AG04449 (cell line): ENCODE measurements around the gene TMEM134.

ENCODE experiments used
- CTCF ChIA-PET: fragments of 350-600 bp; formaldehyde crosslinking; extraction: SDS; loops from one replicate; lab custom pipeline; 2021; ENCODE audit warnings: antibody characterized with exemption; lab: Yijun Ruan, JAX
- POLR2A ChIA-PET: fragments of 400-600, 350-600 bp; formaldehyde crosslinking; extraction: SDS; loops from one replicate; lab custom pipeline; 2020; ENCODE audit warnings: antibody characterized with exemption, inconsistent platforms; lab: Yijun Ruan, JAX
- DNase-seq: peaks from one replicate; pipeline ENCODE4 v3.0.0-alpha.2; 2010; ENCODE audit warnings: low read depth, low spot score
- H3K4me3 ChIP-seq: 2 replicates; pipeline ENCODE4 v1.5.1; 2011; ENCODE audit warnings: low read depth, mild to moderate bottlenecking, control low read depth, low read length
- CTCF ChIP-seq: IDR thresholded peaks from one replicate; pipeline ENCODE4 v1.5.1; 2011; ENCODE audit warnings: mild to moderate bottlenecking, moderate library complexity, low read length, control low read depth, inconsistent platforms; ENCODE audit not compliant: insufficient read depth; ENCODE audit errors: missing control alignments

The TMEM134 gene

DNA sequence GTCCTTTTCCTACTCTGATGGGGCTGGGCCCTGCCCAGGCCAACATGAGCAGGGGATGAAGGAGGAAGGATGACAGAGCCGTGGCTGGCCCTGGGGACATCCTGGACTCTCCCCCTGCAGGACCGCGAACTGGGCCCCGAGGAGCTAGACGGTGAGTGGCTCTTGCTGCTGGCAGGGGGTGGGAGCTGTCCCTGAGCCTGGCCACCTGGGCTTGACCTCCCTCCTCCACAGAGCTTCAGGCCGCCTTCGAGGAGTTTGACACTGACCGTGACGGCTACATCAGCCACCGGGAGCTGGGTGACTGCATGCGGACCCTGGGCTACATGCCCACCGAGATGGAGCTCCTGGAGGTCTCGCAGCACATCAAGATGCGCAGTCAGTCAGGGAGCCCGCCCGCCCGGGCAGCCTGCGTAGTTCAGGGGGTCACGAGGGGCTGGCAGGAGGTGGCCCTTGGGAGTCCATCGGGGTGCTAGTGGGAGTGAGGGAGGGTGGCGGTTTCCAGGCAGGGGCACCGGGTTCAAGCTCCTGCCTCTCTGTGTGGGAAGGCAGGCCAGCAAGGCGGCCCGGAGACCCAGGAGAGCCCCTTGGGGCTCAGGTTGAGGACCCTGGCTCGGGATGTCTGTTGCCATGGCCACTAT is 12.9 kb downstream of the TMEM134 start:
- TF ChIP-seq CTCF, result no peak
- DNase-seq, result no peak
- POLR2A ChIA-PET, result no interaction called here
- CTCF ChIA-PET, result interaction anchor here (1.2 kb wide), 1 partner anchor 54 kb away, joined by 5 read pairs; the partner anchor contains the start of gene PPP1CA
- H3K4me3 ChIP-seq, result no peak overlapping the region

DNA sequence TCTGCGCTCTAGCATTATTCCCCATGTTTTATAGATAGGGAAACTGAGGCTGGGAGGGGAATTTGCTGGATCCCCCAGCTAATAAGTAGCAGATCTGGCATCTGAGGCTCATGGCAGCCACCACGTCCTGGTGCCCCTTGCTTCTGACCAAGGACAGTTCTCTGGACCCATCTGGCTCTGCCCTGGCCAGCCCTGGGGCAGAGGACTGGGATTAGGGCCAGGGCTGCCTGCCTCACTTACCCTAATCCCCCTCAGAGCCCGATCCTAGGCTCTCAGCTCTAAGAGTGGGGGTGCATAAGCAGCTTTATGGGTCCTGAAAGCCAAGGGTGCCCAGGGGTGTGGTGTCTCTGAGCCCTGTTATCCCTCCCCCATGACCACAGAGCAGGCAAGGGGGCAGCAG is 14.0 kb downstream of the TMEM134 start, which contains the start of gene CABP4:
CABP4 (plus strand) TSS at position 301 of the 400 bp plus-strand sequence; CDS start at position 371, 70 bp downstream.
- POLR2A ChIA-PET, result no interaction called here
- CTCF ChIA-PET, result interaction anchor here (0.9 kb wide), 1 partner anchor 51 kb away, joined by 3 read pairs; no protein-coding TSS in a partner anchor
- no peak for TF ChIP-seq CTCF
- H3K4me3 ChIP-seq, result no peak within 1 kb of the TSS
- no peak for DNase-seq

- H3K4me3 ChIP-seq, result no peak overlapping the region
- DNase-seq, result no peak
- TF ChIP-seq CTCF, result no peak
- ChIA-PET POLR2A (no interaction called here), CTCF (interaction anchor here (0.9 kb wide), 1 partner anchor 52 kb away, joined by 3 read pairs; no protein-coding TSS in a partner anchor)
Measured at GRCh38 chr11:67453816-67454732, 15.0 kb downstream of the TMEM134 start.

GRCh38 chr11:67452141-67452952 is 16.7 kb downstream of the TMEM134 start, which contains the start of gene GPR152:
Gene GPR152 (minus strand): TSS chr11:67452729. CDS start chr11:67452724, 5 bp downstream.
- POLR2A ChIA-PET, result no interaction called here
- no peak for DNase-seq
- no peak for TF ChIP-seq CTCF
- no peak within 1 kb of the TSS for H3K4me3 ChIP-seq
- CTCF ChIA-PET, result no interaction called here

- TF ChIP-seq CTCF, result no peak
- no peak overlapping the region for H3K4me3 ChIP-seq
- CTCF ChIA-PET, result no interaction called here
- POLR2A ChIA-PET, result no interaction called here
- DNase-seq, result no peak
Measured at GRCh38 chr11:67451658-67451976, 17.4 kb downstream of the TMEM134 start.
